GM21360 (cell line): ENCODE results near the gene MICAL1.
"Not testable (repeated sequence)": the region's sequence is repeated elsewhere in the genome, so short reads cannot be mapped to it uniquely, and the experiment has no call there.

Source experiments
- ATAC-seq: cut with Tn5 transposase; IDR thresholded peaks from one replicate; pipeline ENCODE4 v1.9.1; 2021; ENCODE audit warnings: mild to moderate bottlenecking, moderate library complexity; ENCODE audit not compliant: unreplicated experiment

The MICAL1 gene

GRCh38 chr6:109478222-109478805 is 22.7 kb upstream of the MICAL1 start:
- no peak for ATAC-seq

- no peak for ATAC-seq
Measured at GRCh38 chr6:109477725-109478124, 22.2 kb upstream of the MICAL1 start.

DNA sequence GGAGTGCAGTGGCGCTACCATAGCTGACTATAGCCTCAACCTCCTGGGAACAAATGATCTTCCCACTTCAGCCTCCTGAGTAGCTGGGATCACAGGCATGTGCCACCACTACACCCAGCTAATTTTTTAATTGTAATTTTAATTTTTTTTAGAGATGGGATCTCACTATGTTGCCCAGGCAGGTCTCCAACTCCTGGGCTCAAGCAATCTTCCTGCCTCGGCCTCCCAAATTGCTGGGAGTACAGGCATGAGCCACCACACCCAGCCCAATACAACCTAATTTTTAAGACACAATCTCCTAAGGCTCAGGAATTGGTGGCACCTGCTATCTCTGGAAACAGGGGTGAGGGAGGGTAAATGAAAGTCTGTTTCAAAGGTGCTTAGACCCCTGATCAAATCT is 21.6 kb upstream of the MICAL1 start:
- ATAC-seq = no peak

GRCh38 chr6:109475625-109476024 is 20.1 kb upstream of the MICAL1 start:
- no peak for ATAC-seq

GRCh38 chr6:109474995-109475394 is 19.4 kb upstream of the MICAL1 start:
- no peak for ATAC-seq

DNA sequence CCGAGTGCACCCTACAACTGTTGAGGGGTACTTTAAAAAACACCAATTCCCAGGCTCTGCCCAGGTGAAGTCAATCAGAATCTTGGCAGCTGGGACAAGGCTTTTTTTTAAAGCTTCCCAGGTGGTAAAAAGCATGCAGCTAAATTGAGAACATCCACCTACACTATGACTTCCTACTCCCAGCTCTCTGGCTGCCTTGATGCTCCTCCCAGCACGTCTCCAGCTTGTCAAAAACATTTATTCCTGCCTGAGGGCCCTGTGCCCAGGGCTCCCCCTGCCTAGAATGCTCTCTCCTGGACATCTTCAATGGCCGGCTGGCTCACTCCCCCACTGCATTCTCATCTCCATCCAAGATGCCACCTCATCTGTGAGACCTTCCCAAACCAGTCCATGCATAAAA is 17.5 kb upstream of the MICAL1 start:
- ATAC-seq = no peak

GRCh38 chr6:109472132-109472995 is 16.8 kb upstream of the MICAL1 start:
- ATAC-seq = peak; percentile 59

DNA sequence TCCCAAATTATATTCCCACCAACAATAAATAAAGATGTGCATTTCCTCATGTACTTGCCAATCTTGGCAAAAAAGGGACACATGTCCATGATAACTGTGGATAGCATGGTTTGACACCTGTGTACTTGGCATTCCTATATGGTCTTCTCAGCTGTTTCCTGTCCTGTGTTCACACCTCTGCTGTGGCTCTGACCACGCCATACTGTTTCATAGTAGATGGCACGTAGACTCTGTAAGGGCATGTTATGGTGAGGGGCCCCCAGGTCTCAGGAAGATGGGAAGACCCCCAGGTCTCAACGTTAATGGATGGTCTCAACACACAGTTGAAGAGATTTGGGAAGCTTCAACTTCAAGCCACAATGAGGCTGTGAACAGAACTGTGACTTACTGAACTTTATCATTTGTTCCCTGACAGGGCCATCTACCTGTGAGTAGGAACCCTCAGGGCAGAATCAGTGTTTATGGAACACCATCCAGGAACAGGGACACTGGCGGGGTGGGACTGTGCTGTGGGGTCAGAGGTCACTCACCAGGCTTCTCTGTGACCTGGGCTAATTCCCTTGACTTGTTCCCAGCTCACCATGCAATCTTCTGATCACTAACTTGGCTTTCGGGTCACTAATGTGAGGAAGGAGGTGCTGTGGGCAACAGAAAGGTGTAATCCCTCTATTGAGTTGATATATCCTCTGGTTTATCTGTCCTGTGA is 15.7 kb upstream of the MICAL1 start:
- no peak for ATAC-seq

GRCh38 chr6:109469591-109470189 is 14.1 kb upstream of the MICAL1 start:
- ATAC-seq = no peak

DNA sequence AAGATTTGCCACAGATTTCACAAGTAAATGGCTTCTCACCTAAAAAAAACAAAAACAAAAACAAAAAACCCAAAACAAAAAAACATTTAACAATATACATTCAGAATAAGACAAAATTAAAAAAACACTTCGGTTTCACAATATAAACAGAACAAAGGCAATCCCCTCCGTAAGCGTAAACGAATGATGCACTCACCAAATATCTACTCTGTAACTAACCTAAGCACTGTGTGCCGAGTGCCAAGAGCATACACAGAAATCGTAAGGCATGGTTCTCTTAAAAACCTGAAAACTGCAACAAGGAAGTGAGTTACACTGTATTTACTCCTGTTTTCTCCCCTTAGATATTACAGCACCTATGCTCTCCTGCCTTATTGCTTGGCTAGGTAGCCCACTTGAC is 12.1 kb upstream of the MICAL1 start:
- ATAC-seq = no peak

DNA sequence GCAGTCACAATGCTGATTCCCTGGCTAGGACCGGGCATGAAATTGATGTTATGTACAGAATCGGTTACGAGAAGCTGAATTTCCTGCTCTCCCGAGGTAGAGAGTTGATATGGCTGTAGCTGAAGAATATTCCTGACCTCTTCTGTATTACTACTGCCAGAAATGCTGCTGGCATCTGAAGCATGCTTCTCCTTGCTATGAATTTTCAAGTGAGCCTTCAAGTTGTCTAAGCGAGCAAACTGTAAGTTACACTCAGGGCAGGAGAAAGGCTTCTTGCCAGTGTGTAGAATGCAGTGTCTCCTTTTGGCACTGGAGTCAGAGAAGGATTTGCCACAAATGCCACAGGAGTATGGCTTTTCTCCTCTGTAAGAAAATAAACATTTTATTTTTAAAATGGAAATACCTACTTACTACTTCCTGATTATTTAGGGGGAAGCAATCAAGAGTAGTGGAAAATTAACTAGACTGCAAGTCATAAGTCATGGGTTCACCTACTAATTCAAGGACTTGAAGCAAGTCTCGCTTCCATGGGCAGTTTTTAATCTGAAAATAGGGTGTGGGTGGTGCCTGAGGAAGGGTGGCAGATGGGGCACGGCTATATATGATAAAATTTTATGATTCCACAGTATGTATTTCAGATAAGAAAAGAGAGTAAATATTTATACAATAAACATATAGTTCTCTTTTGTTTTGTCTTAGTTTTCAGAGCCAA is 10.8 kb upstream of the MICAL1 start:
- ATAC-seq = no peak

GRCh38 chr6:109465772-109466171 is 10.2 kb upstream of the MICAL1 start:
- no peak for ATAC-seq

DNA sequence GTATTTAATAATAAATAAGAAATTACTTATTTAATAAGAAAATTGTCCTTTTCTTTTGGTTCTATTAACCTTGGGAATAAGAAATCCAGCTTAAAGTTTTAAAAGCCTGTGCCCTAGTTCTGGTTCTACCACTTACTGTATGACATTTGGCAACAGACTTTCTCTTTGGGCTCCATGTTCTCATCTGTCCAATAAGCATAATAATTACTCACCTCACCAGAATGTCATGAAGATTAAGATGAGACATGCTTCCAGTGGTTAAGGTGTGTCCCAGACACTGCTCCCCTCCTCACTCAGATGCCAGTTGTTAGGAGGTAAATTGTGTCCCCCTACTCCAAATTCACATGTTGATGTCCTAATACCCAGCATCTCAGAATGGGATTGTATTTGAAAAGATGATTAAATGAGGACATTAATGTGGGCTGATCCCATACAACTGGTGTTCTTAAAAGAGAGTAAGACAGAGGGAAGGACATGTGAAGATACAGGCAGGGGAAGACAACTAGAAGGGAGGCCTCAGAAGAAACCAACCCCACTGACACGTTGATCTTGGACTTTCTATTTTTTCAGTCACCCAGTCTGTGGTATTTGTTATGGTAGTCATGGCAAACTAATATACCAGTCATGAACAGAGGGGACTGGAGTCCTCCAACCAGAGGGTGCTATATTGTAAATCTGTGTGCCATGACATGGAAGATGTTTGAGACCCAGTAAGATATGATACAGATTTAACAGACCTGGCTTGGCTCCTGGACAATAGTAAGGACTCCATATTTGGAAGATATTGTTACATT is 6.4 kb upstream of the MICAL1 start:
- no peak for ATAC-seq

- ATAC-seq = not testable (repeated sequence)
Measured at GRCh38 chr6:109461205-109461604, 5.6 kb upstream of the MICAL1 start.

DNA sequence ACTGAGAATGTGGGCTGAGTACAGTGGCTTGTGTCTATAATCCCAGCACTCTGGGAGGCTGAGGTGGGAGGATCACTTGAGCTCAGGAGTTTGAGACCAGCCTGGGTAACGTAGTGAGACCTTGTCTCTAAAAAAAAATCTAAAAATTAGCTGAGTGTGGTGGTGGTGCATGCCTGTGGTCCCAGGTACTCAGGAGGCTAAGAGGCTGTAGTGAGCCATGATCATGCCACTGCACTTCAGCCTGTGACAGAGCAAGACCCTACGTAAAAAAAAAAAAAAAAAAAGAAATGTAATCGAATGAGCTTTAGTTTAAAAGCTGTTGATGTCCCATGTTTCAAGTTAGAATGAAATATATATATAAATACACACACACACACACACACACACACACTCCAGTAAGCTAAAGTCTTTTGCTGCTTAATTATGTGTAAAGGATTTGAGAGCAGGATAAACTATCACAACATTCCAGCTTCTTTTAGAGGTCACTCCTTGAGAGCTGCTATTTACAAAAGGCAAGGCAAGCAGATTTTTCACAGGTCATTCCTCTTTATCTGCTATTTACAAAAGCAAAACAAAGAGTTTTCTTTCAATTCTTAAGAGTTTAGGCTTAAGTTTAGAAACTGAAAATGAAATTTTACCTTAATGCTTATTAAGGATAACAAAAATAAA is 4.7 kb upstream of the MICAL1 start:
- ATAC-seq = no peak

- peak; percentile 27 for ATAC-seq
Measured at GRCh38 chr6:109458774-109459531, 3.4 kb upstream of the MICAL1 start.

DNA sequence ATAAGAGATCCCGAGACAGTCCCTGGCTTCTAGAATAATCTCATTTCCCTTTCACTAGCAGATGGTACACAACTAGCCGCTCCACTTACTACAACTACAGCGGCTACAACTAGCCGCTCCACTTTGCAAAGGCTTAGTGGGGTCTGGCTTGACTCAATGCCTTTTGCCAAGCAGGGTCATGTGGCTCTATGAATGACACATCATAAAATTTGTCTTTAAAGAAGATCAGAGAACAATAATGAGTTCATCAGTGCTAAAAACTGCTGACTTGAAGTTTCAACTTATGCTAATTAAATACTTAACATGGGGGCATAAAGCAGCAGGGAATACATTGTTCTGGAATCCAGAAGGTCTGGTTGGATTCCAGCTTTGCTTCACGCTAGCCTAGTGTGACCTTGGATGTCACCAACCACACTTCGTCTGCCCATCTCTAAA is 2.0 kb upstream of the MICAL1 start:
- ATAC-seq = no peak

- no peak for ATAC-seq
Measured at GRCh38 chr6:109456710-109457561, 1.4 kb upstream of the MICAL1 start.
